Fibroblast of upper back skin (primary cell): ENCODE data around the gene TPD52L1.
A peak's percentile ranks its signal among the peaks of the same experiment; 100 is the strongest.

Experiments
- DNase-seq: peaks from one replicate; pipeline ENCODE4 v3.0.0-alpha.2; 2013

Gene TPD52L1

DNA sequence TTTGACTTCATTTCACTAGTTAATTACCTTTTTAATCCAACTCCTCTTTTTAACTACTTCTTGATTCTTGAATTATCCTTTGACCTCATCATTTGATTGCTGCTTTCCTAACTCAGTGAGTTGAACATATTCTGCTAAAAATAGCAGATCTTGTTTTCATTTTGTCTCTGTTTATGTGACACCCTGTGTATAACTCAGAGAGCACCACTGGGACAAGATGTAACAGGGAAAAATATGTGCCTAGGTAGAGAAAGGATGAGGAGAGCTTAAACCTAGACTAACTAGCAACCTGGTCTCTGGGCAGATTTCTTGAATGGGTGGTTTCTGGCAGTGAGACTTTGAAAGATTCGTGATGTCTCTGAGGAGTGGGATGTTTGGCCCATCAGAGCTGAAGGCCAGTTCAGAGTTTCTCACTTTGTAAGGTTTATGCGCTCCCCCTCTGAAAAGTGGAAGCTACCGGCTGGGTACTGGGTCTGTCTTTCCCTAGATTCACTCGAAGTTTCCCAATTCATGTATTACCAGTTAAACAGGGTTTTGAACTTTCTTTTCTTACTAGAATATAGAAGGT is 61.8 kb downstream of the TPD52L1 start:
- DNase-seq, result no peak

DNA sequence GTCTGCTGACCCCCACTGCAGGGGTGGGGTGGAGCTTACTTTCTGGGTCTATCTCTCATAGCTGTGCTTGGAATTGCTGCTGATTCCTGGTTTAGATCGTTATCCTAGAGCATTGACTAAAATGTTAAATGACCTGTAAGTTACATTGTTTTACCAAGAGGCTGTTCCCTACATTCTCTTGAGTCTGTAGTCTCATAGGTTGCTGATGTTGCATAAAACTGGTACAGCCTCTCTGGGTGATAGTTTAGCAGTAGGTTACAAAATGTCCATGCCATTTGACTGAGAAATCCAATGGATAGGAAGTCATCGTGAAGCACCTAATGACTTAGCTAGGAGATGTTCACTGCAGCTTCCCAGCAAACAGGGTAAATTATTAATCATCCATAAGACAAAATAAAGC is 62.4 kb downstream of the TPD52L1 start:
- no peak for DNase-seq

DNA sequence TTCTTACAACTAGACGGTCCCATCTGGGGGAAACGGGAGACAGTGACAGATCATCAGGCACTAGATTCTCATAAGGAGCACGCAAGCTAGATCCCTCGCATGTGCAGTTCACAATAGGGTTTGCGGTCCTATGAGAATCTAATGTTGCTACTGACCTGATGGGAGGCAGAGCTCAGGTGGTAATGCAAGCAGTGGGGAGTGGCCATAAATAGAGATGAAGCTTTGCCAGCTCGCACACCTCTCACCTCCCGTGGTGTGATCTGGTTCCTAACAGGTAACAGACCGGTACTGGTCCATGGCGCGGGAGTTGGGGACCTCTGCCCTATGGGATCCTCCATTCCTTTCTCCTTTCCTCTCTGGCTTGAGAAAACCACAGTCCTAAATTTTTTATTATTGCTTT is 63.8 kb downstream of the TPD52L1 start:
- no peak for DNase-seq

DNA sequence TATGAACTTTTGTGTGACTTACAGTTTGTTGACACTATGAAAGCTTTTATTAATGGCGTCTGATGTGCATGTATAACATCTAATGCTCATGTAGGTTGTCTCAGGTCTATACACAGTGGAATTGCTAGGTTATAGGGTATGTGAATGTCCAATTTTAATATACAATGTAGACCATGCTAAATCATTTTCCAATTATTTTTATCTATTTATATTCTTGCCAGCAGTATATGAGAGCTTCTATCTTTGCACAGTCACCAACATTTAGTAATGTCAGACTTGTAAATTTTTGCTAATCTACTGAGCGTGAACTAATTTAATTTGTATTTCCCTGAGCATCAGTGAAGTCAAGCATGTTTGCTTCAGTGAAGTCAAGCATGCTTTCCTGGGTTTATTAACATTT is 64.4 kb downstream of the TPD52L1 start:
- no peak for DNase-seq

DNA sequence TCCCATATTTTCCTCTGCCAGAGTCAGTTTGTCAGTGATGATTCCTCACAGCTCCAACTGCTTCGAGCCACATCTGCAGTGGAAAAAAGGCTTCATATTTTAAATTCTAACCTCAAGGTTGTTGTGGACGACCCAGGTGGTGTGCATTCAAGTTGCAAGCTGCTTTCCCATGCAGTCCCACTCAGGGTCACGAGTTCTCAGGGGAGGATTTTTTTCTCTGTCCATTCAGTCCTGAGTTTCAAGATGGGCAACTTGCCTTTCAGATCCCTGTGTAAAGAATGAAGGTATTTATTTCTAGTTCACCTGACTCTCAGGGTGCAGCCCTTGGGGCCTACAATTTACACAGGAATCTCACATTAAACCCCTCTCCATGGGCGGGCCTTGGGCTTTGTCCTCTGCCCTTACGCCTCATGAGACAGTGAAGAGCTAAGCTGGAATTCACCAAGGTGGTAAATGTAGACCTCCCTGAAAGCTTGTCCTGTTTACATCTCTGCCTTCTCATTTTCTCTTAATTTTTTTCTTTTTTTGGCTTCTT is 65.9 kb downstream of the TPD52L1 start:
- no peak for DNase-seq

DNA sequence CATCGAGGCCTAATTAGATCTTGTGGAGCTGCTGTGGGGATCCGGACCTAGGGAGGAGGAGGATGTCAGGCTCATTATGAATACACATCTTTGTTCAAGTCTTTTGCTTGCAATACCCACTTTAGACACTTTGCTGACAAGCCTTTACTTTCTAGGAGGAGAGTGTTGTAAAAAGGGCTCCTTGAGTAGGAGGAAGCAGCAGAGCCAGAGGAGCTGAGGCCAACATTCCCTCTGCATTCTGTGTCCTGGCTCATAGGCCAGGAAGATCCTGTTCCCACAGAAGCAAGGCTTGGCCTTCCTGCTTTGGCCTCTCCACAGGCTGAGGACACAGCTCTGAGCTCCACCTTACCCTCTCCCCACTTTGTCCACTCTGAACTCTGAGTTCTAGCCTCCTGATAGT is 67.1 kb downstream of the TPD52L1 start:
- no peak for DNase-seq

DNA sequence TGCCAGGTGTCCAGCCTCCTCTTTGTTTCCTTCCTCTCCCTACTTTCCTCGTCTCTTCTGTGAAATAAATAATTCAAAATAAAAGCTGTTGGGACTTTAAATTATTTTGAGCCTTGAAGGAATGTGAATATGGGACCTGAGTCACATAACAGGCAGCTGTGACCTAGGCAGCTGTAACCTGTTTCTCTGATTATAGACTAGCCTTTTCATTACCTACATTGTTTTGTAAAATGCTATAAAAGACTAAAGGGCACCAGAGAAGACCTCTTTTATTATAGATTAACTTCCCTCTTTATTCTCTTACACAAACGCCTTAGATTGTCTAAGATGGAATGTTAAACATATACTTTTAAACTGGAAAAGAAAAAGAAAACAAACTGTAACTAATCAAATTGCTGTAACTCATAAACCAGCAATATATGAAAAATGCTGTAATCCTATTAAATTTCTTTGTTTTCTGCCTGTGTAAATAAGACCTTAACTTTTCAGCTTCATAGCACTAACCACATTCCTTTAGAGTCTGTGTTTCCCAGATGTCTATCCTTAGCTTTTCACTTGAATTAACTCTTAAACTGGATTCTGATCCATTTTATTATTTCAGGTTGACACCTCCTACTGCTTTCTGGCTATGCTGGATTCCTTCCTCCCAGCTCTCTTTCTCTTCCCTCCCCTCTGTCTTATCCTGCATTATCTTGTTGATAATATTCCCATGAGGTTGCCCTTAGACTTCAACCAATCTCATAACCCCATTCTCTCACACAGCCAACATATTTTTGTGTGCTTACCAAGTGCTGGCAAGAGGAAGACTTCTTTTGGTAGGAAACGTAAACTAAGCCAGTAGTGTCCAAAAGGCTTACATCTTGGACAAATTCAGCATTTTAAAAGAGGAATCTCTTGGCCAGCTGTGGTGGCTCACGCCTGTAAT is 69.2 kb downstream of the TPD52L1 start:
- DNase-seq, result no peak

DNA sequence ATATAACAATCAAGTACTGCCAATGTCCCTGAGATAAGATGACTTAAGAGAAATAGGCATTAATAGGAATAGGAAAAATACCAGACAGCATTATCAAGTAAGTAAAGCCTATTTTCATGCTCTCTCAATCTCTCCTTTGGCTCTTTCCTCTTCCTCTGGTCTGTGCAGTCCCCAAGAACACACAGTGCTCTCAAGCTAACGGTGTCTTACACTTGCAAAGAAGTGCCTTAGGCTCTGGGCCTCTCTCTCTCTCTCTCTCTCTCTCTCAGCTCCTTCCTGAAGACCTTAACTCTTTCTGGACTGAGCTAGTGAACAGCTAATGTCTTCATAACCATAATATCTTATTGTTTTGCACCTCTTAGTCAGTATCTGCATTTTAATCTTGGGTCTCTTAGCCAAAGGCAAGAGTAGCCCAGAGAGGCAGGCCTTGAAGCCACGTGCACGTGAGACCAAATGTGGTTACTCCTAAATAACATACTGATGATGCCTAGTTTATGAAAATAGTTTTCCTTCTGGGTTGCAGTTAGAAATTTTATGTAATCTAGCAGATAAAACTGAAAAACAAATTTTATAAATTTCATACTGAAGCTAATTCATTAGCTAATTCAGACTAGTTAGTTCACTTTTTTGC is 70.8 kb downstream of the TPD52L1 start:
- no peak for DNase-seq

DNA sequence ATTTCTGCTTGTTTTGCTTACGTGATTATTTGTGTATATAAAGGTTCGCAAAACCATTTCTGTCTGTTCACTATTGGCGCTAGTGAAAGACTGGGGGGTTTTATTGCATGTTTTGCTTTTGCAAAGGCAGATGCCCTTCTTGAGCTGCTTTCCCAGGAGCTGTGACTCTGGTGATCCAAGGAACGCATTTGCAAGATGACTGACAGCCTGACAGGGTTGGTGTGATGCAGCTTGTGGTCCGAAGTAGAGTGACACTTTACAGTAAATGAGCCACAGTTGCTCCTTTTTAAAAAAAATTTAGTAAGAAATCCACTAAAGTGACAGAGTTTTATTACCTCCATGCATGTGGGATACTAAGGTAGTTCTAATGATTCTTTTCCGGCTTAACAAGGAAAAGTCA is 73.7 kb downstream of the TPD52L1 start:
- no peak for DNase-seq

DNA sequence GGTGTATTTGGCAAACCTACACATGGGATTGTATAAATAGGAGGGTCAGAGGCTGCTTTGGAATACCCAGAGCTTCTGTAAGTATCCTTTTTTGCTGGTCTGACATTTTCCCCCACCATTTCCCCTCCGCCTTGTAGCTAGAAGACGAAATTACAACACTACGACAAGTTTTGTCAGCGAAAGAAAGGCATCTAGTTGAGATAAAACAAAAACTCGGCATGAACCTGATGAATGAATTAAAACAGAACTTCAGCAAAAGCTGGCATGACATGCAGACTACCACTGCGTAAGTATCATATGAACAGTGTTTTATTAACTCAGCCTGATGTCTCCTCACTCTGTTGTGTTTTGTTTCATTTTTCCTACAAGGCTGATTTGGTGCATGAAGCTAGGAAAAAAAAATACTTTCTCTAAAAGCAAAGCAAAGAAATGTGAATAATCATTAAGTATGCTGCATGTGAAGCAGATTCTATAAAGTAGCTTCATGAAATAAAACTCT is 75.5 kb downstream of the TPD52L1 start:
- DNase-seq, result no peak

DNA sequence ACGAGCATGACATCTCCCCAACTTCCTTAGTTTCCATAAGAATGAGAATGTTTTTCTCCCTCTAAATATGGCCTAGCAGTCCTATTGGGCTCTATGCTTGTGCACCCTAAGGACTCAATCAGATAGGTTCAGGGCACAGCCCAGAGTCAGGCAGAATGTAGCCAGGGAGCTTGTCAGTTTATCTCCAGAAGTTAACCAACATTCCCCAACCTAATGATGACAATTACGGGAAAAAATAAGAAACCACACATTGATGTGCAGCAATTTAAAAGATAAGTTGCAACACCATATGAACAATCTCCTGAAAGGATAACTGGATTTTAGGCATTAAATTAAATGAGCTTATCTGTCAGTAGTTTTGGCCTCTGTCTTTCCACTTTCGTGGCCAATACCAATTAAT is 77.1 kb downstream of the TPD52L1 start:
- DNase-seq, result no peak

DNA sequence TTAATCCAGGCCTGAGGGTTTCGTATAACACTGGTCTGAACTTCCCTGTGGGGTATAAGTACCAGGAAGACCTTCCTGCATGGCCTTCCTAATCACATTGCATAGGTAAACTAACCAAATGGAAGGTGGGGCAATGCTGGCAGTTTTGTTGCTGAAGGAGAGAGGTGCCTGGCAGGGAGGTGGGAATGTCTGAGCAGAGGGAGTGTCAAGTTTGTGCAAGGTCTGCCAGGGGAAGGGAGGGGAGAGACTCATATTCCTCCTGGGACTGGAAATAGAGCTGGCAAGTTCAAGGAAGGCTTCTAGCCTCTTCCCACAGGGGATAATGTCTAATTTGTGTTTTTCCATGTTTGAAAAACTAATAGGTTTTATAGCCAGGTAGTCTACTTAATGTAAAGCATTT is 77.6 kb downstream of the TPD52L1 start:
- DNase-seq, result no peak

DNA sequence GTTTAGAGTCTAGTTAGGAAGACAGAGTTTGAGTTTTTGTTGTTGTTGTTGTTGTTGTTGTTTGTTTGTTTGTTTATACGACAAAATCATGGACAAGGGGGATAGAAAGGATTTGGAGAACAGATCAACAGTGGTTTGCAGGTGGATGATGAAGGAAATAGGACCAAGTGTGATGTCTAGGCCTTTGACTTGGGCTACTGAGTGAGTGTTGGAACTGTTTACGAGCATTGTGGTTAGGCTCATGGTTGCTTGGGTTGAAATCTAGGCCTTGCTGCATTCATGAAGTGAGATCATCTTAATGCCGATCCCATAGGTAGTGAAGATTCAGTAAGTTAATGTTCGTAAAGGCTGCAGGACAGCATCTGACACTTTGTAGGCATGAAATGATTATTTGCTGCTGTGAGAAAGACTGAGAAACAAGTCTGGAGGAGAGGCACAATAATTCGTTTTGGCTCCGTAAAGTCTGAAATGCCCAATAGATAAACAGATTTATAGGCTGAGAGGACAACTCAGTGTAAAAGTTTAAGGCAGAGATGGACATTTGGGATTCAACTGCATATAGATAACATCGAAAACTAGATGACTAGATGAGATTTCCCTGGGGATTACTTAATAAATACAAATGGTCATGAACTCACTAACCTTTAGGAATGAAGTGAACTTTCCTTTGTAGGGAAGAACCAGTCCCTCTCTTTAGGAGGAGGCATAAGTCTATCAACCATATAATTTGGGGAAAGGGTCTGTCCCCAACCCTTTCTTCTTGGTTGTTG is 78.2 kb downstream of the TPD52L1 start:
- no peak for DNase-seq

DNA sequence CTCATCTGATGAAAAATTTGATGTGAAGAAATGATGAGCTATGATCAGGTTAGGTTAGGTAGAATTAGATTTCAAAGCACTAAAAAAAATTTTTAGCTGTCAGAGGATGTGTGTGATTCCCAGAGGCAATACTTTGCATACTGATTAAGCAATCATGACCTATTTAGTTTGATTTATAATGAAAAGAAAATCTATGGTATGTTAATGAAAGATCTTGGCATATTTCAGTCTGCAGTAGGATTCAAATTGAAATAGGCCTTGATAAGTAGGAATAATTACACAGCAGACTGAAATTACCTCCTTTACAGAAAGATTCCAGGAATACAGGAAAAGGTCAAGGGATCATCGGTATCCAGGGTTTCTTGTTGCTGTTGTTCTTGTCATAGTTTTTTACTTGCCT is 78.9 kb downstream of the TPD52L1 start:
- peak; percentile 76 for DNase-seq

DNA sequence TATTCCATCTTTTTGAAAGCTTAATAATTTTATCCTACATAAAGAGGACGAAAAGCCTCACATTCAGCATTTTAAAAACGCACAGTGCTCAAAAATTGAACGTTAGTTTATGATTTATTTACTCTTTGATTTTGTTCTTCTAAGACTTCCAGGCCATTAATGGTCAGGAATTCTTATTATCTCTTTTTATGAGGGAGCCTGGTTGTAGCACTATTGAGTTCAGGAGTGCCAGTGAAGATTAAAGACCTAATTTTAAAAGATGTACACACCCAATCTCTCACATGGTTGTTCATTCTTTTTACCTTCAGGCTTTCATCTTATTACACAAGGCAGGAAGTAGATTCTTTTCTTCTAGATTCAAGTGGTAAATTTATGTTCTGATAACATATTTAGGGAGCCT is 79.6 kb downstream of the TPD52L1 start:
- DNase-seq, result no peak

DNA sequence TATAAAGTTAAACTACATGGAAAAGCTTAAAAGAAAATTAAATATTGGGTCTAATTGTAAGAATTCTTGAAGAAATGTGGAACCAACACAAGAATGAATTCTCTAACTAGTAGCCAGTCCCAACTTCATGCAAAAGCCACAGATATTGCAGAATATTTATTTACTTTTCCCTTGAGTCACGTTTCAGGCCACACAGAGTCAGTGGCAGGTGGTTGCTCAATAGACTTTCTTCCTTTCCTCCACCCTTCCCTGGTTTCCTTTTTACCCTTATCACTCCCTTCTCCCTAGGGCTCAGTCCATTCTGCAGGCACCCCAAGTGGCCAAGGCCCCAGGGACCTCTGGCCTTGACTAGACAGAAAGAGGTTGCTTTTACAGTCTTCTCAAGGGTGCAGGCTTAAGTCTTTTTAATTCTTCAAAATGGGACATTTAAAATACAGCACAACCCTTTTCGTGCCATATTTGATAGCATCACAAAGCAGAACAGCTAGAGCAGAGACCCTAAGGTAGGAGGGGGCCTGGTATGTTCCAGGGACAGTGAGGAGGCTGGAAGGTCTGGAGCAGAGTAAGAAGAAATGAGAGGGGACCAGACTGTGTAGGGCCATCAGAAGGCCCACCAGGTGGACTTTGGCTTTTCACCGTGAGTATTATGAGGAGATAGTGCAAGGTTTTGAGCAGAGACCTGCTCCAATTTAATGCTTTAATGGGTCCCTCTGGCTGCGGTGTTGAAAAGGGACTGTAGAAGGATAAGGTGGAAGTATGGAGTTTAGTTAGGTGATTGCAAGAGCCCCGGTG is 83.2 kb downstream of the TPD52L1 start:
- DNase-seq, result no peak

DNA sequence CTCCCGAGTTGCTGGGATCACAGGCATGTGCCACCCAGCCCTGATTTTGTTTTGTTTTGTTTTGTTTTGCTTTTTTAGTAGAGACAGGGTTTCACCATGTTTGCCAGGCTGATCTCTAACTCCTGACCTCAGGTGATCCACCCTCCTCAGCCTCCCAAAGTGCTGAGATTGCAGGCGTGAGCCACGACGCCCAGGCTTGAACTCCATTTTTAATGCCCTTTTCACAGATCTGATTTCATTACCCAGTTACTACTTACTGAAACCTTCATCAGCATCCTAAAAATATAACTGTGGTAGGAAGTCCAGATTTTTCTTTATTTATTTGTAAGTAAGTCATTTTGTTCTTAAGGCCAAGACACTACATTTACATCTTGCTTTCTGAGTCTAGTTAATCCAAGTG is 84.2 kb downstream of the TPD52L1 start:
- DNase-seq, result no peak

DNA sequence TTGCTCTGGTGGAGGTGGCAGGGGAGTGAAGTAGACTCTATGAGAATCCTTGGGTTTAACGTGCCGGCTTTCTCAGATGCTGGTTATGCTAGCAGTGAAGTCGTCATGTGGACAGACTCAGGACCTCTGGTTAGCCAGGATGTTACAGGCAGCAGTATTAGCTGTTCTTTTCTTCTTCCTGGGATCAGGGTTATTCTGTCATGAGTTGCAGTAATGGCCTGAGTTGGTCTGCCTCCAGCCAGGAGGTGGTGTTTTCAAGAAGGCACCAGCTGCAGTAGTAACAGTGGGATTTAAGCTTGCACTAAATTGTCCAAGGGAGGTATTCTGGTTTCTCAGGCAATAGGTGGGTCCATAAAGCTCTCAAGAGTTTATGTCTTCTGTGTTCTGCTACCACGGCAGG is 91.5 kb downstream of the TPD52L1 start:
- no peak for DNase-seq

DNA sequence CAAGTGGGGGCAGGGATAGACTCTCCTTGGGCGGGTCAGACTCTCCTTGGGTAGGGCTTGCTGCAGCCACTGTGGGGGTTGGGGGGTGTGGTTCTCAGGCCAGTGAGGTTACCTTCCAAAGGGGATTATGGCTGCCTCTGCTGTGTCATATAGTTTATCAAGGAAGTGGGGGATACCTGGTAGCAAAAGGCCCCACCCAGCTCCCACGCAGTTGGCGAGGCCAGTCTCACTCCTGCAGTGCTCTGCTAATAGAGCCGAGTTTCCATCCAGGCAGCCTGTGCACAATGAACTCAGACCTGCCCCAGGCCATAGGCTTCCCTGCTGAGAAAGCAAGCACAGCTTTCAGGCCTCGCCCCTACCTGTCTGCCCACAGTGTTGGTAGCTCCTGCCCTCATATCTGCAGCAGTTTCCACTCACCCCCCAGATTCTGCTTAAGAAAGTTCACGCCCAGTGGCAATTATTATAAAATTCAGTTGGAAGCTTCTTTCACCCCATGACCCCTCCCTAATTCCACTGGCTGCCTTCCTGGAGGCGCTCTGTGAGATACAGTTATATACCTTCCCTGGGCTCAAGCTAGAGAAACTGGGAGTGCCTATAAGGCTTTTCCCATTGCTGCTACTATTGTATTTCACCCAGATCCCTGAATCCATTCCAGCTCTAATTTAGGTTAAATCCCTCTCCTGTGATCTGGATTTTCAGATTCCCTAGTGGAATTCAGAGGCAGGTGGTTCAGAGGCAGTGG is 92.1 kb downstream of the TPD52L1 start:
- DNase-seq, result no peak

DNA sequence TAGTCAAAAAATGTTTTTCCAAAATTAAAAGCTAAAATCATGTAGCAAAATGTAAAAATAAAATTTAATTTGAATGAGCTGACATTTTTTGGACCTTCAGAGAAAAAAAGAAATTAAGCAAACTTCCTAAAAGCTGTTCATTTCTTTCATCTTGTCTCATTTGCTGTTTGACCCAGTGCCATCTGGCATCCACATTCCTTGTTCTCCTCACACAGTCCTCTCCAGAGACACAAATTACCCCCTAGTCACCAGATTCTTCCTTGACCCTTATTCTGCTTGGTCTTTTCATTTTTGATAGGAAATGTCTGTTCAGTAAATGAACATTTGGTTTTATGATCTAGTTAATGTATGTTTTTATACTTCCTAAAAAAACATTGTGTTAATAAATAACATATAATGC is 93.0 kb downstream of the TPD52L1 start:
- DNase-seq, result no peak

DNA sequence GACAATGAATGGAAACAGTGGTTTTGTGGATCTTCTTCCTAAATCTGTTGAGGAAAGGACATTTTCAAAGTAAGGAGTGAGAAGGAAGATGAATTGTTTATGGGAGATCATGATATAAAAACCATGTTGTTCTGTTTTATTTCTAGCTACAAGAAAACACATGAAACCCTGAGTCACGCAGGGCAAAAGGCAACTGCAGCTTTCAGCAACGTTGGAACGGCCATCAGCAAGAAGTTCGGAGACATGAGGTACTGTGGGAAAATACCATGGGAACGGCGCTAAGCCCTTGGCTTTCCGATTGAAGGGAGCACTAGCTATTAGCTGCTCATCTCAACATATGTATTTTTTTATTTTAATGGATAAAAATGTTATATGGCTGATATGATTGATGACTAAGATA is 94.6 kb downstream of the TPD52L1 start:
- no peak for DNase-seq
